Measurements from ENCODE around the gene GLI3. TPM values are rescaled to one million over a fixed set of nuclear protein-coding genes. Genes with fewer than 3 reads are reported as not detected.
A peak's percentile ranks its signal among the peaks of the same experiment; 100 is the strongest.

Gene GLI3
- total and polyA plus RNA-seq, 2 of the 8 experiments (the other 6 are each of a cell fraction or from before 2014, with no cell fraction given): 8.0 to 31.1 TPM

- DNase-seq (ENCODE audit: low read depth in 1 of 2, low spot score in 2 of 2): no peak
- Histone ChIP-seq H2BK120ac (replicated peaks; ENCODE audit: low read depth, low read length) (peak overlapping the region; percentile 94), H3K9ac (replicated peaks in 1 of 4; ENCODE audit: extremely low read depth in 1 of 4, low read depth in 3 of 4, low read length in 3 of 4) (peak overlapping the region in 1 of 4 experiments; percentile 27; a peak in 1 of 7 replicates), H3K56ac (replicated peaks; ENCODE audit: insufficient read length, low read depth, low read length) (no peak overlapping the region), H2BK5ac (ENCODE audit: low read depth, low read length) (peak overlapping the region; percentile 98; the same call in 1 of the 2 replicates), H2BK15ac (ENCODE audit: low read length) (peak overlapping the region; percentile 89; the same call in 1 of the 2 replicates), H2BK12ac (ENCODE audit: low read depth, low read length) (peak overlapping the region; percentile 100), H4K20me1 (replicated peaks in 1 of 2; ENCODE audit: control insufficient read depth in 1 of 2, insufficient read depth in 2 of 2, low read length in 2 of 2) (peaks cover 0 to 2% of the 10 kb centered on the region in 2 experiments), H4K5ac (ENCODE audit: insufficient read length, low read depth, low read length) (peak overlapping the region; percentile 61), H3K4ac (replicated peaks; ENCODE audit: insufficient read length, low read depth, low read length) (peak overlapping the region; percentile 99), H3K23ac (ENCODE audit: insufficient read length) (no peak overlapping the region), H2AFZ (ENCODE audit: low read length) (no peak overlapping the region), H3K36me3 (ENCODE audit: control insufficient read depth in 2 of 4, insufficient read depth in 4 of 4, low read length in 3 of 4) (0 out of 8 replicates have a peak, but pooled peaks cover 0 to 3% (median 0%) of the 10 kb centered on the region in 4 experiments), H3K27ac (ENCODE audit: low read depth, low read length) (peak overlapping the region; percentile 24), H3K79me2 (ENCODE audit: control insufficient read depth in 1 of 2, insufficient read depth in 2 of 2, low read length in 2 of 2) (peaks cover 0 to 51% of the 10 kb centered on the region in 2 experiments; a peak in 3 of 4 replicates), H3K23me2 (ENCODE audit: low read depth, low read length) (peaks cover 4% of the 10 kb centered on the region), H3K27me3 (replicated peaks in 1 of 4; ENCODE audit: control insufficient read depth in 3 of 4, extremely low read depth in 1 of 4, insufficient read depth in 3 of 4, low read length in 3 of 4) (no peaks in the 10 kb centered on the region), H3K9me3 (ENCODE audit: insufficient read depth in 2 of 2, low read depth in 1 of 2, low read length in 1 of 2) (no peaks in the 10 kb centered on the region), H2AK5ac (ENCODE audit: low read depth, low read length) (peak overlapping the region; percentile 100), H4K91ac (replicated peaks; ENCODE audit: insufficient read length, low read length) (peak overlapping the region; percentile 100), H3K4me1 (replicated peaks in 1 of 4; ENCODE audit: control insufficient read depth in 3 of 4, insufficient read depth in 4 of 4, low read length in 3 of 4) (peaks cover 16 to 30% (median 27%) of the 10 kb centered on the region in 4 experiments), H3K4me2 (ENCODE audit: insufficient read depth in 1 of 2, low read depth in 2 of 2, low read length in 2 of 2) (peak overlapping the region in 1 of 2 experiments; percentile 30), H3K4me3 (ENCODE audit: extremely low read depth in 1 of 4, insufficient read depth in 2 of 4, low read depth in 3 of 4, low read length in 4 of 4) (peak overlapping the region in 1 of 4 experiments; percentile 2; a peak in 1 of 8 replicates), H3K18ac (ENCODE audit: extremely low read depth, low read length) (peak overlapping the region; percentile 52; the same call in 1 of the 2 replicates), H4K8ac (ENCODE audit: extremely low read depth, insufficient read depth, low read length) (no peak overlapping the region), H3K79me1 (ENCODE audit: low read depth, low read length) (peaks cover 4% of the 10 kb centered on the region), H3K14ac (ENCODE audit: insufficient read length) (no peak overlapping the region), H2BK20ac (ENCODE audit: low read length) (peak overlapping the region; percentile 100)
- TF ChIP-seq SP1 (IDR thresholded peaks at IDR 0.05; ENCODE audit: low read depth, low read length): no peak
- TF ChIP-seq RFX5 (IDR thresholded peaks at IDR 0.05; ENCODE audit: borderline replicate concordance, low read depth, low read length): no peak
- no peak for TF ChIP-seq BRCA1 (IDR thresholded peaks at IDR 0.05; ENCODE audit: low read depth, low read length)
- TF ChIP-seq TCF12 (IDR thresholded peaks at IDR 0.05; ENCODE audit: low read depth, low read length): no peak
- no peak for TF ChIP-seq CBX5 (IDR thresholded peaks at IDR 0.05; ENCODE audit: low read depth, low read length)
- no peak for TF ChIP-seq CBX8 (IDR thresholded peaks at IDR 0.05; ENCODE audit: borderline replicate concordance, low read depth, low read length)
- no peak for TF ChIP-seq E2F6 (IDR thresholded peaks at IDR 0.05)
- WGBS, 2 experiments (ENCODE audit: extremely low coverage in 1 of 2, insufficient coverage in 1 of 2, insufficient read length in 1 of 2, insufficient replicate concordance in 2 of 2, low coverage in 1 of 2, low lambda C conversion rate in 2 of 2, missing lambda C conversion rate in 1 of 2): 74 to 100% methylated on average over 1 to 5 of the region's 5 CpGs
- FAIRE-seq: no peak
- CTCF ChIA-PET (ENCODE audit: partially characterized antibody): interaction anchor here (0.7 to 2.5 kb wide), 7 partner anchors 8 to 472 kb away, joined by 4 to 11 read pairs (median 5); no protein-coding TSS in a partner anchor
- POLR2A ChIA-PET (ENCODE audit: partially characterized antibody): interaction anchor here (1.0 to 2.4 kb wide), 8 partner anchors 8 to 463 kb away, joined by 3 to 18 read pairs (median 4); partner anchors contain the start of gene GLI3
Observed at GRCh38 chr7:42221304-42221703, 15.7 kb downstream of the GLI3 start.
